GM21515 (cell line): ENCODE results near the gene SFXN5.

ENCODE experiments used
- ATAC-seq: cut with Tn5 transposase; IDR thresholded peaks from one replicate; pipeline ENCODE4 v1.9.1; 2021; ENCODE audit not compliant: unreplicated experiment

The SFXN5 gene

DNA sequence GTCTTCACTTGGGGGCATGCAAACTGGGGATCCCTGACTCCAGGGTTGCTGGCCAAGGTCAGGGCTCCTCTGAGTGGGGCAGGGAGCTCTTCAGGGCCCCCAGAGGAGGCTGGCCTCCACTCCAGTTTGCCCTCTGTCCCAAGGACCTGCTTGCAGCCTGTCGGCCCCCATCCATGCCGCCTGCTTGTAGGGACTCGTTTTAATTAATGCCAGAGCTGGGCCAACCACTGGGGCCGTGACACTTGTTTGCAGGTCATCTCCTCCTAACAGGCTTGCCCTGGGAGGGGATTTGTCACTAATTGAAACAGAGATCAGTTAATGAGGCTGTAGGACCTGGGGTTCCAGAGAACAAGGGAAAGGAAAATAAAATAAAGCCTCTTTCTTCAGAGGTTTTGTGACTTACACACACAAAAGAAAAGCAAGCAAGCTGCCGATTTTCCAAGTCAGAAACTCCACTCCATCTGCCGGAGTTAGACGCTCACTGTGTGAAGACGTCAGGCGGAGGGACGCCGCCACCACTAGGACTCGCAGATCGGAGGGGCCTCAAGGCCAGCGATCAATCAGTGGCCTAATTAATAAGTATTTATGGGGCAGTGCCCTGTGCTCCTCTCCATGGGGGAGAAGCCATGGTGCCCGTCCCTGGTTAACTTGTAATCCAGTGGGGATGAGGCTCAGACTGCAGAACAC is 75.9 kb downstream of the SFXN5 start:
- no peak for ATAC-seq

DNA sequence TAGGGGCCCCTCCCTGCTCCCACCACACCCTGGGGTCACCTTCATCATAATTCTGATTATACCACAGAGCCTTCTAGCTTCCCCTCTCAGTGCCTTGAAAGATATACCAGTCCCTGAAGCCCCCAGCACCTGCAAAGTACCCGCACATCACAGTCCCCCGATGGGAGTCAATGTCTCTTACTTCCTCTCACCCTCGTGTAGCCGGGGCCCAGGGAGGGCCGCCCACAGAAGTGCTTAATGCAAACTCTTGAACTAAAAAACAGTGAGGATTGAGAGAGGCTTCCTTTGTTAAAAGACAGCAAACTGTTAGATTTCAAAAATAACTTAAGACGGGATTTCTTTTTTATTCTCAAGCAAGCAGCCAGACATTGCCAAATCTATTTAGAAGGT is 76.5 kb downstream of the SFXN5 start:
- ATAC-seq: no peak

DNA sequence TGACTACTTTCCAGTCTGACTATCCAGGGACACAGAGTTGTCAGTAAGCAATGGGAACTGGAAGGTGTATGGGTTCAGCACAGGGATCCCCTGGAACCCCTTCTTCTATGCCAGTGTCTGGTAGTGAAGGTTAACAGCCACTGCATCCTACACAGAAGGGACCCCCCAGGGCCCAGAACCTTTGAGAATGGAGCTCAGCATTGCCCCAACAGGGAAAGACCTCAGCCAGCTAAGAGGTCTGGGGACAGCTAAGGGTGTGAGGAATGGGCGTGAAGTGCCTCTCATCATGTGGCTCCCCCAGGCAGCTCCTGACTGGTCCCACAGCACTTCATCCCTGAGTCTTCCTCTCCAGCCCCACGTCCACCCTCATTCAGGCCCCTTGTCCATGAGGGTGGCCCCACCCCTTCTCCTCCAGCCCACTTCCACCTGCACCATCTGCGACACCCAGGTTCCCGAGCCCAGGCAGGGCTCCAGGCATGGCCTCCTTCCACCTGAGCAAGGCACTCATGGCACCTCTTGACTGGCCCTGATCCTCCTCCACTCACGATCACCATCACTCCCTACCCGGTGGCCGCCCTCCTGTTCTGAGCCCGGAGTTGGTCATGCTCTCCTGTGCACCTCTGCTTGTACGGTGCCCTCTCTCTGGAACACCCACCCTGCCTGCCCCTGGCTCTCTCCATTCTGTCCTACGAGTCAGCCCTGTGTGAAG is 77.1 kb downstream of the SFXN5 start:
- no peak for ATAC-seq

DNA sequence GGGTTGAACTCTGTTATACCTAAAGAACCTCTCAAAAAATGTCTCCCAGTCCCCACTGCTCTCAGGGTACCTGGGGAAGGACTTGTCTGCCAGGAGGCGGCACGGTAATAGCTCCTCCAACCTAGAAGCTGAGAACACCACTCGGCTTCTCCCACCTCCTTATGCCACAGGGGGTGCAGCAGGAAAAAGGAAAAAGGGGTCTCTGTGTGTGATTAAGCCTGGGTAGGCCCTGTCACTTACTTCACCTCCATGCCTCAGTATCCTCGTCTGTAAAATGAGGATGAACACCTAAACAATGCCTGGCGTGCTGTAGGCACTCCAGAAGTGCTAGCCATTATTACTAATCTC is 77.6 kb downstream of the SFXN5 start:
- no peak for ATAC-seq

DNA sequence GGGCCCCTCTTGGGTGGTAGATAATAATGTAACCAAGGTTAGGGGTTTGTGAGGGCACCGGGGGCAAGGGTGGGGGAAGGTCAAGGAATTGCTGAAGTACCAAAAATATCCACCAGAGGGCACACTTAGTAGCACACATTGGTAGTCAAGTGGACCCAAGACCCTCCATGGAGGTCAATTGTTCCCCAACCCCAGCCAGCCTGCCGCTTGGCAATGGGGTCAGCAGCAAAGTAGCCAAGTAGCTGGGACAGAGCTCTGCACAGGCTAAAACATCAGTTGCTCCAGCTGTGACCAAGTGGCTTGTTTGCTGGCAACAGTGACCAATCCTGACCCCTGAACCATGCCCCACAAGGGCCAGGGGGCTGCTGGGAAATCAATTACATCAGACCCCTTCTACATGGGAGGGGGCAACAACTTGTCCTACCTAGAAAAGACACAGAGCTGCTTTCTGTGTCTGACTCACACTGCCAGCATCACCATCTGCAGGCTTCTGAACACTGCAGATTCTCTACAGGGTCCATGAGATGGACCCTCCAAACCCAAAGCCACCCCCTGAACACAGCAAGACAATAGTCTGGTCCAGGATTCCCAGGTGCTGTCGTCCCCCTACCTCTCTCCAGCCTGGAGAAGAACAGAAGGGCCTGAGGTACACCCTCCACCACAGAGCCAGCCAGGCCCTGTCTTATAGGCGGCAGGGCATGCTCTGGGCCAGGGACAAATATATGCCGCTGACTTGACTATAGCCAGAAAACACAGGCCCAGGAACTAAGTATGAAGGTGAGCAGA is 78.2 kb downstream of the SFXN5 start:
- ATAC-seq: no peak

DNA sequence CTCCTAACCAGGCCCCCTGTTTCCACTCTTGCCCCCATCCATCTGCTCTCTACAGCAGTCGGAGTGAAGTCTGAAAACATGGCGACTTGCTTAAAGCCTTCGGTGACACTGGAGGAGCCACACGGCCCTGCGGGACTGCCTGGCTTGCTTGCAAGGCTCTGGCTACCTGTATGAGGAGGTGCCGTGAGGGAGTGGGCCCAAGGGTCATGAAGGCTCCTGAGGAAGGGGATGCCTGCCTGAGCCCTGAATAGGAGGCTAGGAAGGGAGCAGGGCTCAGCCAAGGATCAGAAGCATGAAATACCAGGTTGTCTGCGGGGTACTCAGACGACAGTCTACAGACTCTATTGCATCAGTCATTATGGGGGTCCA is 78.8 kb downstream of the SFXN5 start:
- ATAC-seq: no peak

DNA sequence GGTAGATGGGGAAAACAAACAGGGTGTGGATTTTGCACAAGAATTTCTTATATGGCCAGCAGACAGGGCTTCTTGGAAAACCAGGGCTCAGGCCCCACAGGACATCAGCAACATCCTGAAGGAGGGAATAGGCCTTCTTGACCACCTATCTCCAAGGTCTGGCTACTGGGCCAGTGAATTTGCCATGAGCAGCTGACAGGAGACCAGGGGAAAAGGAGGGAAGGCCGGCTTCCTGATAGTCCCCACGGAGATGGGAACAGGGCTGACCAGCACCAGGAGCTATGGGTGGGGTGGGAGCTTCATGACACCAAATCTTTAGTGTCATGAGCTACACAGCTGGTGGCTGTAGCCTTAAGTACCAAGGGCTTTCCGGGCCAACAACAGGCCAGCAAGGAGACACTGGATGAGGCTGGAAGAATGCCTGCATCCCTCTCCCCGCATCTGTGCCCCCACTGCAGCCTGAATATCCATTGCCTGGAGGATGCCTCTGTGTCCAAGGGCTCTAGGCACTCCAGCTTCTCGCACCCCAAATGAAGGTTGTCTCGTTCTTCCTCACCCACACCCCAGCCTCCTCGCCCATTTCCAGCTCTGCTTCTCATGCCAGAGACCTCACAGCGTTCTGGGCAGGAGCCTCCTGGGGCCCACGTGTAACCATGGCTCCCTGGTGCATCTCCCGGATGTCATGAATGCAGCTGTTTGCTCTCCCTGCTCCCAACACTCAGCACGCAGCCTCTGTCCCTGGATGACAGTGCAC is 79.4 kb downstream of the SFXN5 start:
- no peak for ATAC-seq

DNA sequence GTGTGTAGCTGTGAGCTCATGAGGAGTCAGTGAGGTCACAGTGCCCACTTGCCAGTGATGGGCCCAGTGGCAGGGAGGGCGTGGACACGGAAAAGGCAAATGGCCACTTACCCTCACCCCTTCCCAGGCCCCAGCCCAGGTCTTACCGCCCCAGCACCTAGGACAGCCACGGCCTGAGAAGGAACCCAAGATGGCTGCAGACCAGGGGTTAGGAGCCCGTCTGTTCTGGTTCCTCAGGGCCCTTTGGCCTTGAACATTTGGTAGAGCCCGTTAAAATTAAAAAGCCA is 80.1 kb downstream of the SFXN5 start:
- no peak for ATAC-seq

DNA sequence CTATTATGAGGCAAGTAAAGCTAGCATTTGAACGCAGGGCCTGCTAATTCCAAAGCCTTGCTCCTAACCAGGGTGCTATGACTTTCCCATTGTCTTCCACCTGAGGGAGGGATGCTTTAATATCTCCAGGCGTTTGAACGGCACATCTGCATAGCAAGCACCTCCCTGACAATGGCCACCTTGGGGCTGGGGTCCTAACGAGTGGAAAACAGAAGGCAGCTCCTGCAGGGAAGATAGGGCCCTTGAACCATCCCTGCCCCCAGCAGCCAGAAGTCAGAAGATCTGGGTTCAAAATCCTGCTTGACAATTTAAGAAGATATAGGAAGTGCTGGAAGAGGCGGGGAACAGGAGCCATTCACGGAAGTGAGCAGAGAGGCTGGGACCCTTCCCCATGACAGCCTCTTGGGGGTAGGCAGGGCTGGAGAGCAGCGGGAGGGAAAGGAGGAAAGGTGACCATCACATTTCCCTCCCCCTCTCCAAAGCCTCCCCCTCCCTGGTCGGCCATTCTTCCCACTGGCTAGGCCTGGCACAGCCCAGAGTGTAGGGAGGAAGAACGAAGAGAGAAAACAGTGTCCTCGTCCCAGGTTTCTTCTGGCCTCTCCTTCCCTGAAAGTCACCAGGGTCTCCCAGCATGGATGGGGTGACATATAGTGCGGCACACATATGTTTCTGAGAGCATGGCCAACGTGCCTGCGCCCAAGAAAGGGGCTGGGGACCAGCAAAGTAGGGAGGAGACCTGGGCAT is 80.6 kb downstream of the SFXN5 start:
- ATAC-seq: no peak

DNA sequence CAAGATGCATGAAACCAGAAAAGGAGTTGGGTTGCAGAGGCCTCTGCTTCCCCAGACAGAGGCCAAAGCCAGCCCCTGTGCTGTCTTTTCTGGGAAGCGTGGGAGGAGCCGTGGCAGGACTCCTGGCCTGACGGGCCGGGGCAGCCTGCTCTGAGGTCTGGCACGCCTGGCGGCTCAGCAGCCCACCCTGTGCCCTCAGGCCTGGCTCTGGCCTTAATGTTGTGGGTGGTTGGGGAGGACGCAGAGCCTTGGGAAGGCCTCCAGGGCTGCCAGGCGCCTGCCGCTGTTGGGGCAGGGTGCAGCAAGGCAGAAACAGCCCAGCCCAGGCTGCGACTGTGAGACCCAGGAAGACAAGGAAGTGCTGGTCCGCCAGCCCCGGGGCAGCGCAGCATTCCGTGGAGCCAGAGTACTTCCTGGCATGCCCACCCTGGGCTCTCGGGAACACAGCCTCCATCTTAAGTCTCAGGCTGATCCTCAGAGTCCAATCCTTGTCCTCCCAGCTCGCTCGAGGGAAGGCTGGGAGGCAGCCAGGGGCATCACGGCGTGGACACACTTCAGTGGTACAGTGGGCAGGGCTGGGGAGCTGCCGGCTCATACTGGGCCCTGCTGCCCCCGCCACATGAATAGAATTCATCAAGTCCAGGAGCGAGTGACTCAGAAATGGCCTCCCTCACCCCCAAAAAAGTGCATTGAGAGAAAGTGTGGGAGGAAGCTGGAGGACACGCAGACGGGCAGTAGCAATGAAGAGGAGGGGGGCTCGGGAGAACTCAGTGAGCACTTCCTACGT is 81.5 kb downstream of the SFXN5 start:
- ATAC-seq: no peak

DNA sequence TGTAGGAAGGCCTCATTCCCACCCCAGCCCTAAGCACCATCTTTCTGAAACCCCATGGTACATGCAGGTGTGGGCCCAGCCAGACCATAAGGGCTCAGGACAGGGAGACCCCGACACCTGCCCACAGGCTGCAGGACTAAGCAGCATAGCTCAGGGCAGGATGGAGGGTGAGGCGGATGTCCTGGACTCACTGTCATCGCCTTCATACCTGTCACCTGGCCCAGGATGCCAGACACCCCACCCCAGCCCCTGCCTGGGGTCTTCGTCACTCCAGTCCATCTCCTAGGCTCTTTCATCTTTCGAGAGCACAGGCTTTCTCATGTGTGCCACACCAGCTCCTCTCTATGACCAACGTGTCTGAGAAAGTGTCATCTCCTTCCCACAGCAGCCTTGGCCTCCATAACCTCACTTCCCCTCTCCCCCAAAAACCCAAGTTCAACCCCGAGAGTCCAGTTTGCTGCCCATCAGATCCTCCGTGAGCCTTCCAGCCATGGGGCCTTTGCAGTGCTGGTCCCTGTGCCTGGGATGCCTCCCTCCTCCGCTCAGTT is 82.7 kb downstream of the SFXN5 start:
- ATAC-seq: no peak

DNA sequence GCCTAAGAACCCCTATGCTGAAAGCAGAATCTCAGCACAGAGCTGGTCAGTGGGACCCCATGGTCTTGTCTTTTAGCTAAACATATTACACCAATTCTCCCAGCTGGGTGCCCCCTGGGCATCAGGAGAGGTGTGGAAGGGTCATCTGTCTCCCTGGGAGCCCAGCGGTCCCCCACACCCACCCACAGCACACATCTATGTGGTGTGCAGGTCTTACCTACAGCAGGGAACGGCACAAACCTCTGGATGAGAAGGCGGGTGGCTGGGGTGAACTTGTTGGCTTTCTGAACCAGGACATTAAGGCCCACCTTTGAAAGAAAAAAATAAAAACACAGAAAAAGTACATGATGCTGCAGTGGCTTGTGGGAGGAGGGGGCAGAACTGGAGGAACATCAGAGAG is 83.5 kb downstream of the SFXN5 start:
- ATAC-seq: no peak

DNA sequence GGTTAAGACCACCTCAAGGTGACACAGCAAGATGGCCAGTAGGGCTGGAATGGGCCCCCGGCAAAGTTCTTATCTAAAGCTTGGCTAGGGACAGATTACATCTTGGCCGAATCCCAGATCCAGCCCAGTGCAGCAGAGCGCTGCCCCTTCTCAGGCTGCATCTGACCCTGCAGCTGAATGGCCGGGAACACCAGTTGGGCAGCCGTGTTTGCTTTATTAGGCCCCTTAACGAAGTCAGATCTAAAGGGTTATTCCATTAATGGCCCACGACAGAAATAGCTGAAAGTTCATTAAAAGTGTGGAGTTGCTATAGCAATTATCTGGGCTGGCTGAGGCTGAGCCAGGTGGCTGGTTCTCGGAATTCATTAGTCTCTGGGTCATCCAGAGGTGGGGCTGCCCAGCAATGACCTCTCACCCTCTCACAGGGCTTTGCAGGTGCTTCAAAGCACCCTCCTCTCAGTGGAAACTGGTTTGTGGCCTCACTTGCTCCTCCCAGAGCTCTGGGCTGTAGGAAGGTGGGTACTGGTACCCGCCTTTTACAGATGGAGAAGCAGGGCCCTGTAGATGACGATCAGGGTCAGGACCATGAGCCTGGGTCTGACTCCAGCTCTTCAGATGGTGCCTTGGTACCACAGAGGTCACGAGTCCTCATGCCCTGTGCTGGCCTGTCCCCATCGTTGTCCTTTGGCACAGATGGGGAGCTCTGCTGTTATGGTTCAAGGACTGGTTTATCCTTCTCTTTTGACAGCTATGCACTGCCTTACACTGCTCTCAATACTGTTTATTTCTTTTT is 85.4 kb downstream of the SFXN5 start:
- ATAC-seq: no peak

DNA sequence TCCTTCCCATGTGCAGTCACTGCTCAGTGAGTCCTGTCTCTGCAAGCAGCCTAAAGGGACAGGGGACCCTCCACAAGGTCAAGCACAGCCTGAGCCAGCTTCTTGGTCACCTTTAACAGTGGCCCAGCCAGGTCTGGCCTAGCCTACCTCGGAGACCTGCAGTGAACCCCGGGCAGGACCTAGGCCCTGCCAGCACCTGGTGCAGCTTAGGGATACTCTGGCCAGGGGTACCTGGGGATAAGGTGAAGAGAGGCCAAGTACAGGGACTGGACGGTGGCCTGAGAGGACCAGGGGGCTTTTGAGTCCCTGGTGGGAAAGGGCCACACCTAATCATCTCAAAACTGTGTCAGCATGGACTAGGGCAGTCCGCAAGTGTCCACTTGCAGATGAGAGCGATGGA is 86.4 kb downstream of the SFXN5 start:
- no peak for ATAC-seq

DNA sequence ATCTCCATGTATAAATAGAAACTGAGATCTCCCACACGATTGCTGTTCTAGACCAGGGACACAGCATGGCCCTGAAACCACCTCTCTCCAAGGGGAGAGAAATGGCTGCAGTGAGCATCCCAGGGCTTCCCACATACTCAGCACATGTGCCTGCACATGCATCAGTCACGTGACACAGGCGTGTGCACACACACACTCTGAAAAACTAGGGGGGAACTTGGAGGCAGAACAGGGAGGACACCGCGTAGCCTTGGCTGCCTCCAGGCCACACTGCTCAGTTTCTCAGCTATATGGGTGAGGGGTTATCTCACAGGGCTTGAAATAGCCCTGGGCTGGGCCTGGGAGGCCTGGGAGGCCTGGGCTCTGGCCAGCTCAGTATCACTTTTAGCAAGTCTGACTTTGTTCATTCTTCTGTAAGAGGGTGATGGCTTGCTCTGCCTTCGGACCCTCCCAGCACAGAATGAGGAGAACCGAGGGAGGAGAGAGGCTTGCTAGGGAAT is 87.3 kb downstream of the SFXN5 start:
- no peak for ATAC-seq

DNA sequence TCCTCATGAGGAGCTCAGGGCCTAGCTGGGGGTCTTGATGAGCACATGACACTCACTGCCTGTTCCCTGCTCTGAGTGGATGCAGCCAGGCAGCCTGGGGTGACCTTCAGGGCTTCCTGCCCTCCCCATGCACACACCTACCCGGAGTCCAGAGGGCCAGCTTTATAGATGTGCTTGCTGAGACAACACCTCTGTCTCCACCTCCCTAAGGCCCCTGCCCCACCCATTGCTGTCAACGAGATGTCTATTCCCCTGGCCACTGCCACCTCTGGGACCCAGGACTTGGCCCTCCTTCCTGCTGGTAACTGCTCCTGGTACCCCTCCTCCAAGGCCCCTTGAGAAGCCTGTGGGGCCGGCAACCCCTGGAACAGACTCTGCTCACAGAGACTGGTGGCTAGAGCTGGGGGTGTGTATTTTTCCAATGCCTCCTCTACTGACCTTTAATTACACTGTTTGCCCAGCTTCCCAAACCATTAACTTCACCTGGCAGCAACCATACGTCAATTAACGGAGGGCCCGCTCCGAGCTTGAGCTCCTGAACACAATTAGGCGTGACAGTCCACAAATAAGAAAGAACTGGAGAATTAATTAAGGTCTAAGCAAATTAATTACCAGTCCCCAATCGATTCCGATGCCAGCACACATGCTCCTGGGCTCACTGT is 87.9 kb downstream of the SFXN5 start:
- ATAC-seq: no peak

DNA sequence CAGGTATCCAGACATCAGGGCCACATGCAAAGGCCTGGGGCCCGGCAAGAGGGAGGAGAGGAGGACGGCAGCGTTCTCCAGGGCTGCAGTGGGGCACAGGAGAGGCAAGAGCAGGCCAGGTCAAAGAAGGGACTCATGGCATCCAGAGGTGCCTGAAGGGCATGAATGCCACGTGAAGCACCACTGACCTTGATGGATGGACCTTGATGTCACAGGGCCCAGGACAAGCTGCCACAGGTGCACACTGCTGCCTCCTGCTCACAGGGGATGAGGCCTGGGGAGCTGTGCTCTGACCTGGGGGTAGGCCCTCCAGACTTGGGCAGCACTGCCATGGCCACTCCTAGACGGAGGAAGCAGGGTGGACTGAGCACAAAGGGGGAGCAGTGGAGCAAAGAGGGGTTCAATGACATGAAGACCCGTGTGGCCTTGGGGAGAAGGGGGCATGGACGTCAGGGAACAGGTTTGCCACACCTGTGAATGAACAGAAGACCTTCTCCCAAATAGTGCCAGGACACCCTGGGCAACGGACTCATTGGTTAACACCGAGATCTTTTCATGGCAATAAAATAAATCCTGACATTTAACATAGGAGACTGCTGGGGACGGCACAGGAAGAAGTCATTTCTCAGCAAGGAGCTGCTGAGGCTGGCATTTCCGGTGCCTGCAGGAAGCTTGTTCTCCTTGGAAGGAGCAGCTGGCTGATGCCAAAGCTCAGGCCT is 88.6 kb downstream of the SFXN5 start:
- no peak for ATAC-seq

DNA sequence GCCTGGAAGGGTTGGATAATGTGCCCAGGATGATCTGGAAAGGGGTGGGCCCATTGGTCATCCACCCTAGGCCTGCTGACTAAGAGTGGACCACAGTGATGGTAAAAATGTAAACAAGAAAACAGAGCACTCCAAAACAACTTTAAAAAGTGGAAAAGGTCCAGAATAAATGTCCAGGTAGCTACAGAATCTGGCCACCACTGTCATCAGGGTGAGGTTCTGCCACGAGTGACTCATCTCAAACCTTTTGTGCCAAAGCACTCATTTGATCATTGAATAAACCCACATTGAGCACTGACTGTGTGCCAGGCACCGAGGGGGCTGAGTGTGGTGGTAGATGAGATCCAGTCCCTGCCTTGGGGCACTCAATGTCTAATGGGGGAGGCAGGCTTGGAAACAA is 89.3 kb downstream of the SFXN5 start:
- ATAC-seq: no peak
